Esophagus mucosa (tissue), 1 donor: Measurements from ENCODE around the gene ETNPPL. TPM values are rescaled to one million over a fixed set of nuclear protein-coding genes. Genes with fewer than 3 reads are reported as not detected.
"Not testable (repeated sequence)": the region's sequence is repeated elsewhere in the genome, so short reads cannot be mapped to it uniquely, and the experiment has no call there.

Experiments used
- ATAC-seq: fragments of 200-7000 bp; cut with Tn5 transposase; one replicate; pipeline ENCODE4 v1.9.1; 2020
- total RNA-seq: library from RNA; stranded (reverse); gene quantifications from one replicate; pipeline ENCODE4 v1.2.4, GENCODE V29; 2023
- donor health status: DM: yes; HTN: yes; CAD: no.

Gene ETNPPL
- total RNA-seq, 1 donor from 2014 or later, result not detected

DNA sequence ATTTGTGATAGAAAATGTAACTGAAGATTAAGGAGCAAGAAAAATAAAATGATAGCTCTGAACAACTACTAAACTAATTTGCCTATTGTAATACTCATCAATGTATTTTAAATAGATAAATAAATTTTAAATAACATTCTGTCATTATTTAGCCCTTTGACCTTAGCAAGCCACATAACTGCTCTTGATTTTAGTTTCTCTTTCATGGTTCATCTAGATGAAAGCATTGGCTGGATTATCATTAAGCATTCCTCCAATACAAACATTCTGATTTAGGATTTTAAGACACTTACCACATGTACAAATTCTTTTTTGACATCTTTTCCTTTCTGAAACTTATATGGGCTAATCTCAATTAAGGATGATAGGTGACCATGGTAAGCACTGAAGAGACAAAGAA, 8.5 kb downstream of the ETNPPL start:
- ATAC-seq, result no peak

GRCh38 chr4:108751321-108751720, 11.5 kb downstream of the ETNPPL start:
- ATAC-seq, result no peak

DNA sequence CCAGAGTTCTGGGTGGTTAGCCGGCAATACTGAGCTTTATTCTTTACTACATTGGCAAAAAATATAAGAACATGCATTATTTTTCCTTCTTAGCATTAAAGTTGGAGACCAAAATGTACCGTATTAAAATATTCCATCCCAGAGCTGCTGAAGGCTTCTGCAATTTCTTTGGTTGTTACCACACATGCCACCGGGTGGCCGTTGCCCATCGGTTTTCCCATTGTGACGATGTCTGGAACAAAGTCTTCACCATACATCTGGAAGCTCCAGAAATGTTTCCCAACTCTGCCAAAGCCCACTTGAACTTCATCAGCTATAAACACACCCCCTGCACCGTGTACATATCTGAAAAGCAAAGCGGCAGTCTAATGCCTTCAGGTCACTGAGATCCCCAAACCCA, 13.7 kb downstream of the ETNPPL start:
- ATAC-seq, result no peak

DNA sequence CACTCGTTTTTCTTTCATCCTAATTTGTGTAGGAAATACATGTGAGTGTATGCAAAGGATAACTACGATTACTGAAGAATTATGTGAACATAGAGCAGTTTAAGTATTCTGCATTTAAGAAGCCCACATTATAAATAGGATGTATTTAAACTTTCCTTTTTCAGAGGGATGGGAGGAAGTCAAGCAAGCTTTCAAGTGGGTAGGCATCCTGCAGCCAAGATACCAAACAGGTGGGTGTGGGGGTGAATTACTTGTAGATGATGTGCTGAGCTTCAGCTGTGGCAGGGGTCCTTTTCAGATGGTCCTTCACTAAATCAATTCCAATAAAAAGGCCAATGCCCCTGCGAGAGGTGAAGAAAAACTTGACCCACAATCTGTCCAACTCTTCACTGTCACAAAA, 16.3 kb downstream of the ETNPPL start:
- ATAC-seq, result no peak

- no peak for ATAC-seq
These were observed 18.5 kb downstream of the ETNPPL start for GRCh38 chr4:108744307-108744706.

- no peak for ATAC-seq
These were observed 20.1 kb downstream of the ETNPPL start for GRCh38 chr4:108742451-108743420.

GRCh38 chr4:108738003-108738706, 24.7 kb downstream of the ETNPPL start:
- ATAC-seq, result no peak

DNA sequence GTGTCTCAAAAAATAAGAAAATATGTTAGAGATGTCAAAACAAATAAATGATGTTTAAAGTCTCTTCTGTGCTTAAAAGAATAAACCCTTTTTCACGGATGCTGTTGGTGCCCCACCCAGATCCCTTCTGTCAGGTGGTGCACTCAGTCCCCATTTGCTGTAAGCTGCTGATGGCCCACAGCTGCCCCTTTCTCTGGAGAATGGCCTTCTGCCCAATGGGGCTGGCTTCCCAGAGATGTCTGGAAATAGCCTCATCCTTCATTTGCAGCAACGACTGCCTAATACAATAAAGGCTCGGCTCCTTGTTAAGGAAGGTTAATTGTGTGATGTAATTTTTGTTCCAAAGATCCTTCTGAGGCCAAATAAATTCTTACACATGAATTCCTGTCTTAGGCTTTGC, 31.8 kb downstream of the ETNPPL start:
- no peak for ATAC-seq

DNA sequence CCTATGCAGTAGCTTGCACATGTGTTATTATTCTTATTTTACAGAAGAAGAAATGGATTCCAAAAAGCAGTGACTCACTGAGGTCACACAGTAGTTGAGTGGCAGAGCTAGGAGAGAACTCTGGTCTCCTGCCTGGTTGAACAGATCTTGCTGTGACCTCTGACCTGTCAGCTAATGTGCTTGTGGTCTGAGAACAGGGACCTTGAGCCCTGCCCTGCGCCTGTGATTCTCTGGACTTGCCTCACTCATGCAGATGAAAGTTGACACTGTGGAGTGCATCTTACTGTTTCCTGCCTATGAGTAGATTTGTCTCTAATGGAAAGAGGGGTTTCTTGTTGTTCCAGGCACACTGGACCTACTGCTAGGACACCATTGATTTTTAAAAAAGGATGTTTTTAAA, 32.3 kb downstream of the ETNPPL start:
- ATAC-seq, result no peak

DNA sequence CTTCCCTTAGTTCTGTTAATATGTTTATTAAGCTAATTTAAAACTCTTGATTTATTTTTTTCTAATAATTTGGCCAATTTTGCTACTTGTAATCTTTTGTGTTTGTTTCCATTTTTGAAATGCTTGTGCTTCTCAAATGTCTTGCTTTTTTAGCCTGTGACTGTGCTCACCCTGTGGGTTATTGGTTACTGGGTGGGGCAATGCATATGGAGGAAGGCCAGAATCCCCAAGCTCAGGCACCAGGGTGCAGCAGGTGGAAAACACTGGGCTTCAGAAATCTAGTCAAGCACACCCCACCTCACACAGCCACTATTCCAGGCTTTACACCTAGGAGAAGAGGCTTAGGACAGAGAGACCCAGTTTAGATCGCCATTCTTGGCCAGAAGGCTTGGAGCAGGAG, 33.1 kb downstream of the ETNPPL start:
- ATAC-seq, result no peak

DNA sequence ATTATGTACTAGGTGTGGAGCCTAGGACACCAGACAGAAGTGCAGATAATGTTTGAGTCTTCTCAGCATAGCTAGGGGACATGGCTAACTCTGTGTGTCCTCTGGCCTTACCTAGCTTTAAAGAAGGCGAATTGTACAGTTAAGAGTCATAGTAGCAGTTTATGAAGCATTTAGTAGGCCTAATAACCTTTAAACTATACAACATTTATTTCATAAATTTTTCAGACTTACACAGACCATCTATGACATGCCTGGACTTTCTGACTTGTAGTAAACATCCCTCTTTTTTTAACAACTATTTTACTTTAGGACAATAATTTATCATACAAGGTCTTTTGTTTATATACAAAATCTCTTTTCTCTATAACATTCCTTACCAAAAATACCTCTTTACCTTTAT, 37.4 kb downstream of the ETNPPL start:
- ATAC-seq, result no peak

- no peak for ATAC-seq
These were observed 45.5 kb downstream of the ETNPPL start for GRCh38 chr4:108717386-108717785.

- ATAC-seq, result no peak
These were observed 46.5 kb downstream of the ETNPPL start for GRCh38 chr4:108716340-108716739.

DNA sequence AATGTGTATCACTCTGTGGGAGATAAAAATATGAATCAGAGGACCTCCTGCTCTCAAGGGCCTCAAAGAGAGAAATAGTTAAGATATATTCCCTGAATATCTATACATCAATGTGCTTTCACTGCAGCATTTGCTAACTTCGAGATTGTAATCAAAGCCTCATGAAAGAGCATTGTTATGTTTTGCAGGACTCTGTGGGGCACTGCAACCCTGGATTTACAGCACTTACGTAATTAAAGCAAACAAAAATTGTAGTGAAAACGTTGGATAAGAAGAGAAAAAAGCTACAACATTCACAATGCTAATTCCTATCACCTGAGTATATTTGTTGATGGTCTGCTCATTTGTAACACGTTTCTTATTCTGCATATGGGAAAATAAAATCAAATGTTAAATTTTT, 48.0 kb downstream of the ETNPPL start:
- no peak for ATAC-seq

GRCh38 chr4:108710578-108710977, 52.3 kb downstream of the ETNPPL start:
- not testable (repeated sequence) for ATAC-seq

DNA sequence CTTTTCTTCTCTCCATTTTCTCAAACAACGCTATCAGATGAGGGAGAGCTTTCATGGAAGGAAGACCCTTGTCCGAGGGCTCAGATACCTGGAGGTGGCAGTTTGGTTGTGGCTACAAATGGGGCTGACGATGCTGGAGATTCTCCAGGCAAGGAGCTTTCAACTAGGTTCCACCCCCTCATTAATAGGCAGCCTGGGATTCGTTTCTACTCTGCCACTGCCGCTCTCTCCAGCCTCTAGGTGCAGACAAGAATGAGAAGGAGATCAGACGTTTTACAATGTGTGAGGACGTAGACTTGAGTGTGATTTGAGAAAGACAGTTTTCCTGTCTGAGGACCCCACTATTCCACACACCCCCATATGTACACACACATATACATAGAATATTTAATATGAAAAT, 53.1 kb downstream of the ETNPPL start:
- no peak for ATAC-seq

- ATAC-seq, result no peak
These were observed 53.6 kb downstream of the ETNPPL start for GRCh38 chr4:108709234-108709633.

DNA sequence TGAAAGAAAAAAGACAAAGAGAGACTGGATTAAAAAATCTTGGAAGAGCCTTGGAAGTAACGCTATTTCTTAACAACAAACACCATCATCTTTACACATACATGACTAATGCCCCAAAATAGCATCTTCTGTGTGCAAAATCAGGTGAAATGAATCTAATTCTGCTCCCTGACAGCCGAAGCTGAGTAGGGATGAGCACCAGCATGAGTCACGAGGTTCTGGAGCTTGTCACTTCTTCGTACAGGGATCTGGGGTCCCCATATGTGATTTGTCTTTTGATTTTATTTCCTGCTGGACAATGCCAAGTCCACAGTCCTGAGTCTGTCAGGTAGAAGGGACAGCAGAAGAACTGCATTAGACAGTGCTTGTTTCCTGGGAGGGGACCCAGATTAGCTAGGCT, 56.6 kb downstream of the ETNPPL start:
- no peak for ATAC-seq

- no peak for ATAC-seq
These were observed 58.9 kb downstream of the ETNPPL start for GRCh38 chr4:108703966-108704365.

- ATAC-seq, result no peak
These were observed 59.5 kb downstream of the ETNPPL start for GRCh38 chr4:108703370-108703769.

DNA sequence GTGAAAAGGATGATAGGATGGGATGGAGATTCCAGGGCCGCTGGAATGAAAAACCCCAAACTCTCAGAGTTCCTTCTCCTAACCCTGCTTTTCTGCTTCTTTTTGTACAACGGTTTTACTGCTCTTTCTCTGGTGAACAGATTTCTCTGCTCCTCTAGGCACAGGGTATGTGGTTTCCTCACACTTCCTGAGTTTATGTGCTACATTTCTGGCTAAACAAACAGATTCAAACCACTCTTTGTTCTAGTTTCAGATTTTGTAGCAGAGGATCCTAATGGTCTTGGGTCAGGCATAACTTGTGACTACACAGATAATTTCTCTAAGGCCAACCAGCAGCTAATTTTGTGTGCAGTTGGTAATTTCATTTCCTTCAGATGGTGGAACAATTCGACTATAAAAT, 59.9 kb downstream of the ETNPPL start:
- no peak for ATAC-seq

GRCh38 chr4:108700081-108700757, 62.6 kb downstream of the ETNPPL start:
- ATAC-seq, result no peak

DNA sequence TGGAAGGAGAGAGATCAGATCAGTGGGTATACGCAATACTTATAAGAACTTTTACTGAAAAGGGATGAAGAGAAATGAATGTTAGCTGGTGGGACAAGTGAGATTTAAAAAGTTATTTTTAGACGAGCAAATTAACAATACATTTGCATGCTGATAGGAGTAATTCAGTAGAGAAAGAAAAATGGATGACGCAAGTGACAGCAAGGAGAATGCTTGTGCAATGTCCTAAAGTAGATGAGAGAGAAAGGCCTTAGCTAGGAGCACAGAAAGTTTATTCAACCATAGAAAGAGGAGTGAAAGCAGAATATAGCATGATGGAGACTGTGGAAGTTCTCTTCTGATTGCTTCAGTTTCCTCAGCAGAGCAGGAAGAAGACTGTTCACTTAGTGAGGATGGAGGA, 66.7 kb downstream of the ETNPPL start:
- no peak for ATAC-seq
